Mesenchymal stem cell (in vitro differentiated cells and primary cell): ENCODE results near the gene MGAT4A.

ENCODE experiments used
- DNase-seq: peaks from one replicate; pipeline ENCODE4 v3.0.0-alpha.2; 2013
- H2AFZ ChIP-seq: one replicate; pipeline ENCODE4 v1.6.1; 2013; ENCODE audit warnings: low read depth, mild to moderate bottlenecking, control low read depth, inconsistent platforms, low read length, moderate library complexity
- H2AK5ac ChIP-seq: 2 replicates; pipeline ENCODE4 v1.6.1; 2013; ENCODE audit warnings: low read length, moderate library complexity, mild to moderate bottlenecking, inconsistent platforms; ENCODE audit not compliant: severe bottlenecking
- H2BK120ac ChIP-seq: one replicate; pipeline ENCODE4 v1.6.1; 2013; ENCODE audit warnings: low read depth, mild to moderate bottlenecking, inconsistent platforms, low read length, moderate library complexity
- H2BK12ac ChIP-seq, 2 experiments: one replicate each; pipeline ENCODE4 v1.6.1; 2013; ENCODE audit warnings: inconsistent platforms in 2 of 2, low read length in 2 of 2, mild to moderate bottlenecking in 2 of 2, moderate library complexity in 2 of 2, control low read depth in 1 of 2
- H2BK15ac ChIP-seq: one replicate; pipeline ENCODE4 v1.6.1; 2013; ENCODE audit warnings: mild to moderate bottlenecking, low read depth, inconsistent platforms; ENCODE audit not compliant: poor library complexity, severe bottlenecking
- H2BK5ac ChIP-seq: 2 replicates; pipeline ENCODE4 v1.6.1; 2013; ENCODE audit warnings: low read depth, mild to moderate bottlenecking, low read length, control low read depth, inconsistent platforms; ENCODE audit not compliant: poor library complexity, severe bottlenecking
- H3K14ac ChIP-seq, 2 experiments: one replicate each; pipeline ENCODE4 v1.6.1; 2013; ENCODE audit warnings: inconsistent platforms in 2 of 2, low read length in 2 of 2, control low read depth in 1 of 2, mild to moderate bottlenecking in 1 of 2, moderate library complexity in 1 of 2
- H3K18ac ChIP-seq, 2 experiments: one replicate each; pipeline ENCODE4 v1.6.1; 2013; ENCODE audit warnings: inconsistent platforms in 2 of 2, low read length in 2 of 2, control low read depth in 1 of 2, low read depth in 1 of 2, mild to moderate bottlenecking in 1 of 2
- H3K23ac ChIP-seq, 2 experiments: one replicate each; pipeline ENCODE4 v1.6.1; 2013; ENCODE audit warnings: inconsistent platforms in 2 of 2, low read length in 2 of 2, mild to moderate bottlenecking in 2 of 2, moderate library complexity in 2 of 2, control low read depth in 1 of 2
- H3K27ac ChIP-seq: 2 replicates; pipeline ENCODE4 v1.5.1; 2013; ENCODE audit warnings: mild to moderate bottlenecking, moderate library complexity, low read length, control low read depth, inconsistent platforms; ENCODE audit not compliant: poor library complexity, severe bottlenecking
- H3K27me3 ChIP-seq, 2 experiments: 2 replicates each; pipeline versions ENCODE4 v1.6.1 to v1.7.0; 2013; ENCODE audit warnings: low read length in 2 of 2, mild to moderate bottlenecking in 2 of 2, moderate library complexity in 2 of 2, control low read depth in 1 of 2, inconsistent platforms in 1 of 2; ENCODE audit not compliant: control insufficient read depth in 1 of 2, insufficient read depth in 1 of 2
- H3K36me3 ChIP-seq, 2 experiments: 2 replicates each; pipeline versions ENCODE4 v1.6.1 to v1.7.0; 2013; ENCODE audit warnings: low read length in 2 of 2, control low read depth in 1 of 2, inconsistent platforms in 1 of 2, low read depth in 1 of 2, mild to moderate bottlenecking in 1 of 2; ENCODE audit not compliant: insufficient read depth in 2 of 2, control insufficient read depth in 1 of 2
- H3K4ac ChIP-seq, 2 experiments: one replicate each; pipeline ENCODE4 v1.6.1; 2013; ENCODE audit warnings: inconsistent platforms in 2 of 2, low read length in 2 of 2, mild to moderate bottlenecking in 2 of 2, moderate library complexity in 2 of 2, control low read depth in 1 of 2, low read depth in 1 of 2
- H3K4me1 ChIP-seq: 2 replicates; pipeline ENCODE4 v1.6.1; 2013; ENCODE audit warnings: low read depth, low read length, control low read depth; ENCODE audit not compliant: control insufficient read depth, insufficient read depth
- H3K4me2 ChIP-seq: 2 replicates; pipeline ENCODE4 v1.6.1; 2013; ENCODE audit warnings: low read length, mild to moderate bottlenecking, inconsistent platforms; ENCODE audit not compliant: poor library complexity, severe bottlenecking
- H3K4me3 ChIP-seq, 2 experiments: 2 replicates each; pipeline versions ENCODE4 v1.5.1 to v1.7.0; 2013; ENCODE audit warnings: low read length in 2 of 2, mild to moderate bottlenecking in 2 of 2, control low read depth in 1 of 2, low read depth in 1 of 2; ENCODE audit not compliant: insufficient read depth in 1 of 2
- H3K79me1 ChIP-seq: replicated peaks from 2 replicates; pipeline ENCODE4 v1.6.1; 2013; ENCODE audit warnings: mild to moderate bottlenecking, control low read depth, low read length, inconsistent platforms; ENCODE audit not compliant: poor library complexity, severe bottlenecking
- H3K9ac ChIP-seq: 2 replicates; pipeline ENCODE4 v1.7.0; 2013; ENCODE audit warnings: mild to moderate bottlenecking, low read length, moderate library complexity
- H3K9me3 ChIP-seq: 2 replicates; pipeline ENCODE4 v1.7.0; 2013; ENCODE audit warnings: mild to moderate bottlenecking, low read length; ENCODE audit not compliant: control insufficient read depth
- H4K8ac ChIP-seq: one replicate; pipeline ENCODE4 v1.6.1; 2013; ENCODE audit warnings: inconsistent platforms, mild to moderate bottlenecking, low read length, moderate library complexity
- H4K91ac ChIP-seq: one replicate; pipeline ENCODE4 v1.6.1; 2013; ENCODE audit warnings: mild to moderate bottlenecking, low read length, inconsistent platforms
- WGBS: methylation state at CpG from one replicate; pipeline ENCODE4 v1.1.7; 2013; ENCODE audit warnings: mixed read lengths; 5-methylcytosine and 5-hydroxymethylcytosine counted together

Gene MGAT4A

GRCh38 chr2:98747888-98748287 lies 17.0 kb upstream of the MGAT4A start:
- no peak overlapping the region for H2BK12ac ChIP-seq
- H2AK5ac ChIP-seq = no peak overlapping the region
- no peak overlapping the region for H3K4me3 ChIP-seq
- H3K4ac ChIP-seq = no peak overlapping the region
- no peak overlapping the region for H2AFZ ChIP-seq
- H4K91ac ChIP-seq = no peak overlapping the region
- H3K79me1 ChIP-seq = no peaks in the 10 kb centered on the region
- no peak overlapping the region for H2BK5ac ChIP-seq
- H2BK15ac ChIP-seq = no peak overlapping the region
- no peak for DNase-seq
- H3K4me2 ChIP-seq = no peak overlapping the region
- H3K23ac ChIP-seq = no peak overlapping the region
- no peaks in the 10 kb centered on the region for H3K36me3 ChIP-seq
- no peak overlapping the region for H3K18ac ChIP-seq
- no peak overlapping the region for H3K9ac ChIP-seq
- H3K14ac ChIP-seq = no peak overlapping the region
- H3K27me3 ChIP-seq = peaks cover 24 to 25% of the 10 kb centered on the region in 2 experiments
- H3K4me1 ChIP-seq = no peaks in the 10 kb centered on the region
- H3K9me3 ChIP-seq = no peaks in the 10 kb centered on the region
- H2BK120ac ChIP-seq = no peak overlapping the region
- 47% methylated on average over 5 of the region's 8 CpGs for WGBS
- no peak overlapping the region for H3K27ac ChIP-seq
- no peak overlapping the region for H4K8ac ChIP-seq

DNA sequence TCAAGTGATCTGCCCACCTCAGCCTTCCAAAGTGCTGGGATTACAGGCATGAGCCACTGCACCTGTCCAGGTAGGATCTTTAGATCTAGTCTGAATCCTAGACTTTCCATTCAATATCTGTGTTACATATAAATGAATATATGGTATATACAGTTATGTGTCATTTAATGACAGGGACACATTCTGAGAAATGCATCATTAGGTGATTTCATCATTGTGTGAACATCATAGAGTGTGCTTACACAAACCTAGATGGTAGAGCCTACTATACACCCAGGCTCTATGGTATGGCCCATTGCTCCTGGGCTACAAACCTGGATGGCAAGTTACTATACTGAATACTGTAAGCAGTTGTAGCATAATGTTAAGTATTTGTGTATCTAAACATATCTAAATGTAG lies 15.5 kb upstream of the MGAT4A start:
- Histone ChIP-seq H3K18ac (no peak overlapping the region), H3K36me3 (no peaks in the 10 kb centered on the region), H2BK15ac (no peak overlapping the region), H3K4me3 (no peak overlapping the region), H2BK5ac (no peak overlapping the region), H3K27me3 (peaks cover 12 to 13% of the 10 kb centered on the region in 2 experiments), H3K9ac (no peak overlapping the region), H2BK120ac (no peak overlapping the region), H3K4me1 (no peaks in the 10 kb centered on the region), H3K4me2 (no peak overlapping the region), H3K27ac (no peak overlapping the region), H2BK12ac (no peak overlapping the region), H3K23ac (no peak overlapping the region), H3K79me1 (no peaks in the 10 kb centered on the region), H4K91ac (no peak overlapping the region), H3K4ac (no peak overlapping the region), H2AFZ (no peak overlapping the region), H4K8ac (no peak overlapping the region), H3K14ac (no peak overlapping the region), H2AK5ac (no peak overlapping the region), H3K9me3 (no peaks in the 10 kb centered on the region)
- no peak for DNase-seq

DNA sequence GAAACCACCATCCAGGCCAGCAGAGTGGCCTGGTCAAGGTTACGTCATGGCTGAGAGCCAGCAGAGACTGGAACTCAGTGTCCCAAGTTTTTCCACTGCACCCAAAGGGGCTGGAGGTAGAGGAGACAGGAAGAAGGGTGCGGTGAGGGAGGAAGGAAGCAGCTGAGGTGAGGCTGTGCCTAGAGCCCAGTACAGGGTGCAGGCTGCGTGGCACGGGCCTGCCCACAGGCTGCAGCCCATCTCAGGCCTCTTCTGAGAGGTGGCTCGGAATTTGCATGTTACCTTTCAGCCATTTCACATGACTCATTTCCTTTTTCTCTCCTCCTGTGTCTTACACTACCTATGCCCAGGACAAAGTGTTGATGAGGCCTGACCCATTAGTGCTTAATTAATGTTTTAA lies 13.7 kb upstream of the MGAT4A start:
- H3K9me3 ChIP-seq = no peaks in the 10 kb centered on the region
- H3K9ac ChIP-seq = no peak overlapping the region
- no peak overlapping the region for H3K14ac ChIP-seq
- H4K8ac ChIP-seq = peak overlapping the region; percentile 10
- H3K18ac ChIP-seq = no peak overlapping the region
- peaks cover 10 to 21% of the 10 kb centered on the region in 2 experiments for H3K27me3 ChIP-seq
- no peak overlapping the region for H3K4ac ChIP-seq
- no peak overlapping the region for H2BK5ac ChIP-seq
- H2AK5ac ChIP-seq = no peak overlapping the region
- no peak overlapping the region for H2BK15ac ChIP-seq
- 93% methylated on average over 4 of the region's 5 CpGs for WGBS
- H4K91ac ChIP-seq = no peak overlapping the region
- DNase-seq = no peak
- H3K4me3 ChIP-seq = no peak overlapping the region
- H3K4me1 ChIP-seq = no peaks in the 10 kb centered on the region
- no peak overlapping the region for H3K27ac ChIP-seq
- no peak overlapping the region for H3K23ac ChIP-seq
- H2BK12ac ChIP-seq = no peak overlapping the region
- H3K4me2 ChIP-seq = no peak overlapping the region
- no peaks in the 10 kb centered on the region for H3K36me3 ChIP-seq
- H2AFZ ChIP-seq = no peak overlapping the region
- H2BK120ac ChIP-seq = no peak overlapping the region
- no peaks in the 10 kb centered on the region for H3K79me1 ChIP-seq

- H3K23ac ChIP-seq = no peak overlapping the region
- peaks cover 14 to 15% of the 10 kb centered on the region in 2 experiments for H3K27me3 ChIP-seq
- H3K4ac ChIP-seq = no peak overlapping the region
- H2AK5ac ChIP-seq = no peak overlapping the region
- no peak overlapping the region for H3K18ac ChIP-seq
- H4K91ac ChIP-seq = no peak overlapping the region
- H3K9ac ChIP-seq = no peak overlapping the region
- no peaks in the 10 kb centered on the region for H3K79me1 ChIP-seq
- H3K27ac ChIP-seq = no peak overlapping the region
- no peaks in the 10 kb centered on the region for H3K36me3 ChIP-seq
- WGBS = 85% methylated on average over 1 of the region's 1 CpG
- no peak overlapping the region for H2BK15ac ChIP-seq
- H3K4me2 ChIP-seq = no peak overlapping the region
- no peak overlapping the region for H2BK5ac ChIP-seq
- H3K9me3 ChIP-seq = no peaks in the 10 kb centered on the region
- H3K14ac ChIP-seq = no peak overlapping the region
- no peak overlapping the region for H3K4me3 ChIP-seq
- H3K4me1 ChIP-seq = no peaks in the 10 kb centered on the region
- H2BK12ac ChIP-seq = no peak overlapping the region
- no peak overlapping the region for H4K8ac ChIP-seq
- H2AFZ ChIP-seq = no peak overlapping the region
- no peak for DNase-seq
- no peak overlapping the region for H2BK120ac ChIP-seq
These were observed 12.9 kb upstream of the MGAT4A start for GRCh38 chr2:98743835-98744234.
